Astrocyte of the cerebellum (primary cell): ENCODE results near the gene GPR12.

ENCODE experiments used
- DNase-seq: peaks from one replicate; pipeline ENCODE4 v3.0.0-alpha.2; 2011; ENCODE audit warnings: low read depth
- H3K4me3 ChIP-seq: 2 replicates; pipeline ENCODE4 v1.5.1; 2011; ENCODE audit warnings: mild to moderate bottlenecking, low read depth, low read length, moderate library complexity
- CTCF ChIP-seq: IDR thresholded peaks from 2 replicates; pipeline ENCODE4 v1.5.1; 2012; ENCODE audit warnings: low read length, low read depth, moderate library complexity, mild to moderate bottlenecking; ENCODE audit errors: missing control alignments
- in situ Hi-C: cut with HindIII; loops from 2 replicates; pipeline ENCODE4 v1.10.0; 2017; ENCODE audit warnings: low sequenced_read_pairs

GPR12 gene

GRCh38 chr13:26749285-26749684, 11.3 kb downstream of the GPR12 start:
- in situ Hi-C loops, result no loop called here
- TF ChIP-seq CTCF, result no peak
- H3K4me3 ChIP-seq, result no peak overlapping the region
- no peak for DNase-seq

GRCh38 chr13:26747706-26748105, 12.9 kb downstream of the GPR12 start:
- H3K4me3 ChIP-seq, result no peak overlapping the region
- TF ChIP-seq CTCF, result no peak
- no peak for DNase-seq
- in situ Hi-C loops, result no loop called here

DNA sequence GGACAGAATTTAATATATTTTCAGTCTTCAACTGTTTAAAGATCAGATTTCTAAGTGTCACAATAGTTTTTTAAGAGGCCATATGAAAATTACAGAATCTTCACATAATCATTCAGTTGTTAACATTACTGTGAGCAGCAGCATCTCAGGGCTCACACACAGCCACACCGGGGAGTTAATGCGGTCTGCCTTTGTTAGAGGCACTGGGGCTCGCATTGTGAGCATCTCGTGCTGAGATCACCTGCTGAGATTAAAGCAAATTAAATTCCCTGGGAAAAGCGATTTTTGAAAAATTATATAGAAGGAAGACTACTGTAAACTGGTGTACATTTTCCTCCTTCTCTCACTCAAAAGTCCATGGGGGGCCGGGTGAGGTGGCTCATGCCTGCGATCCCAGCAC, 16.6 kb downstream of the GPR12 start:
- in situ Hi-C loops, result no loop called here
- no peak overlapping the region for H3K4me3 ChIP-seq
- no peak for TF ChIP-seq CTCF
- DNase-seq, result no peak

DNA sequence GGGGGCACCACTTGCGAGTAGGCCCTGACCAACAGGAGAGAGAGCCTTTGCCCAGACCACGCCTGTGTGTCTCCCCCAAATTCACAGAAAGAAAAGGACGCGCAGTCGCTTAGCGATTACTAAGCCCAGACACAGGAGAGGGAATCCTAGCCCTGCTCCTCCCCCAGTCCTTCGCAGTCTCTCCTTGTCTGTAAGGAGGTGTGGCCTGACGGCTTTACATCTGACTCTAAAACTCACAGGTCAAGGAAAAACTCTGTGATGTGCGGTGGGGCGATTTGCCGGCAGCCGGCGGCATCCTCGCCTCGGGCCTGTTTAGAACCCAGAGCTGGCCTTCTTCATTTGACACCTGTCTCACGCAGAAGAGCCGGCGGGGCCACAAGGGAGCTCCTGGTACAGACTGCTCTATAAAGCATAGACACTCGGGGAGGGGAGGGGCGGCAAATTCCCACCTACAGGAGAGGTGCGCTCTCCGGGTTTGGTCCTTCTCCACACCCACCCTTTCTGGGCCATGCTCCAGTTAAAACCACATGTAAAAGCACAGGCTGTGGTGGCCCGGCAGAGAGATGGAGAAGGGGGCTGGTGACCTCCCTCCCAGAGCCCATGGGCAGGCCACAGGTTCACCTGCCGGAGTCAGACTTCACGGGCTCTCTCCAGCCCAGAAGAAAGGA, 17.8 kb downstream of the GPR12 start:
- in situ Hi-C loops, result no loop called here
- TF ChIP-seq CTCF, result no peak
- H3K4me3 ChIP-seq, result no peak overlapping the region
- no peak for DNase-seq

- in situ Hi-C loops, result no loop called here
- TF ChIP-seq CTCF, result no peak
- no peak for DNase-seq
- H3K4me3 ChIP-seq, result no peak overlapping the region
Measured at GRCh38 chr13:26735677-26736076, 24.9 kb downstream of the GPR12 start.

- no peak overlapping the region for H3K4me3 ChIP-seq
- in situ Hi-C loops, result no loop called here
- no peak for DNase-seq
- no peak for TF ChIP-seq CTCF
Measured at GRCh38 chr13:26727633-26728032, 33.0 kb downstream of the GPR12 start.

DNA sequence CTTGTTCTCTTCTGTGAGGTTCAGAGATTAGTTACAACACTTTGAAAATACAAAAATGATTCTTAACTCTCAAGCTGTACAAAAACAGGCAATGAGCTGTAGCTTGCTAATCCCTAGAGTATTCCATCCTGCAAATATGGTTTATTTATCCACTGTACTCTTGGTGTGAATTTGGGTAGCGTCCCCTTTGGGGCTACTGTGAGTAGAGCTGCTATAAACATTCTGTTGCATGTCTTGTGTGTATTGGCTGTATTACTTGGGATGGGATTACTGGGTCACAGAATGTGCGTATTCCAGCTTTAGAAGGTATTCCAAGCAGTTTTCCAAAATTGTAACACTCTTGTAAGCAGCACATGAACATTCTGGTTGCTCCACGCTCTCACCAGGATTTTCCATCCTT, 33.5 kb downstream of the GPR12 start:
- no peak for TF ChIP-seq CTCF
- H3K4me3 ChIP-seq, result no peak overlapping the region
- DNase-seq, result no peak
- in situ Hi-C loops, result no loop called here
